Measurements from ENCODE around the gene KIAA0319L.

- no peak for TF ChIP-seq EZH2 (IDR thresholded peaks at IDR 0.05; ENCODE audit: borderline replicate concordance, low read depth, low read length, severe bottlenecking)
- TF ChIP-seq CTCF (IDR thresholded peaks at IDR 0.05; ENCODE audit: borderline replicate concordance, extremely low read depth, low read length, poor library complexity, severe bottlenecking), result no peak
These were observed 16.3 kb upstream of the KIAA0319L start, which contains the start of gene TFAP2E for GRCh38 chr1:35573198-35574124.
